ENCODE results near the gene STARD10. TPM values are rescaled to one million over a fixed set of nuclear protein-coding genes. Genes with fewer than 3 reads are reported as not detected.
A peak's percentile ranks its signal among the peaks of the same experiment; 100 is the strongest.
"Not testable (repeated sequence)": the region's sequence is repeated elsewhere in the genome, so short reads cannot be mapped to it uniquely, and the experiment has no call there.

STARD10 gene
- total RNA-seq, 2 donors from 2014 or later: 20.4 to 22.1 TPM

DNA sequence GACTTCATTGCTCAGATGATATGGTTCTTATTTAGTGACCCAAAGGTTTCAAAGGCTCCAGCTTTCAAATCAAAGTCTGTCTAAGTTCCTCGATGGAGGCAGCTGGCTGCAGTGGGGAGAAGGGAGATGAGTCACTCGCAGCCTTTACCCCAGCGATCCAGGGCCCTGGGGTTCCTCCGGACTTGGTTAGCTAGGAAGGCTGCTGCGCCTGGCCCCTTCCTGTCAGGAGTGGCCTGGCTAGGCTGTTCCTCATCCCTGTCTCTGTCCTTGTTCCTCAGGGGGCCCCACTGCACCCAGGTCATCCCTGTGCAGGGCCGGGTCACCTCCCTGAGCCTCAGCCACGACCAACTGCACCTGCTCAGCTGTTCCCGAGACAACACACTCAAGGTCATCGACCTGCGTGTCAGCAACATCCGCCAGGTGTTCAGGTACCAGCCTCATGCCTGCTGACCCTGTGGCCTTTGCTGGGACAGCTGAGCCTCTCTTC lies 34.3 kb upstream of the STARD10 start:
- DNase-seq (ENCODE audit: low spot score): no peak
- intact Hi-C loops (cut with DNase I): loop anchor here in 1 of 2 donors (10.0 kb wide), 2 partner anchors 317 to 417 kb away; partner anchors contain the start of gene FCHSD2

DNA sequence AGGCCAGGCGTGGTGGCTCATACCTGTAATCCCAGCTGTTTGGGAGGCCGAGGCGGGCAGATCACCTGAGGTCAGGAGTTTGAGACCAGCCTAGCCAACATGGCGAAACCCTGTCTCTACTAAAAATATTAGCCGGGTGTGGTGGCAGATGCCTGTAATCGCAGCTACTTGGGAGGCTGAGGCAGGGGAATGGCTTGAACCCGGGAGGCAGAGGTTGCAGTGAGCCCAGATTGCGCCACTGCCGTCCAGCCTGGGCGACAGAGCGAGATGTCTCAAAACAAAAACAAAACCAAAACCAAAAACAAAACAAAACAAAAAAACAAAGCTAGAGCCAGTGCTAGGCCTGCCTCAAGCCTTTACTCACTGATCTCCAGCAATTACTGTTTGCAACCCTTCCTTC lies 33.8 kb upstream of the STARD10 start:
- intact Hi-C loops (cut with DNase I): loop anchor here in 1 of 2 donors (10.0 kb wide), 2 partner anchors 317 to 417 kb away; partner anchors contain the start of gene FCHSD2
- DNase-seq (ENCODE audit: low spot score): not testable (repeated sequence)

DNA sequence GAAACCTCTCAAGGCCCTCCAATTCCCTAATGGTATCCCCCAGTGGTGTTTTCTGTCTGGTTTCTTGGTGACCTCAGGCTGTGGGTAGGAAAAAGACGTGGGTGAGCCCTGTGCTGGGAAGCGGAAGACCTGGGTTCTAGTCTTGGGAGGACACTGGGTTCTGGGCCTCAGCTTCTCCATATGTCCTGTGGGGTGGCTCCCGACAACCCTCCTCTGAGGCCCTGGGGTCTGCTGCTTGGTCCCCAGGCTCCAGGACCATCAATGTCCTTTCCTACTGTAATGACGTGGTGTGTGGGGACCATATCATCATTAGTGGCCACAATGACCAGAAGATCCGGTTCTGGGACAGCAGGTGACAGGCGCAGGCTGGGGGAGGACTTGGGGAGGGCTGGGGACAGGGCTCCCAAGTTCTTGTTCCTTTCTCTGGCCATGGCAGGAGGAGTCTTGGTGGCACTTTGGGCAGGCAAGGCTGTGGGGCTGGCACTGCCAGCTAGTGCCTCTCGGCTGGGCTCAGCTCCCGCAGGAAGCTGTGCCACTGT lies 33.2 kb upstream of the STARD10 start:
- no peak for DNase-seq (ENCODE audit: low spot score)
- intact Hi-C loops (cut with DNase I): loop anchor here in 1 of 2 donors (10.0 kb wide), 2 partner anchors 318 to 418 kb away; partner anchors contain the start of gene FCHSD2

DNA sequence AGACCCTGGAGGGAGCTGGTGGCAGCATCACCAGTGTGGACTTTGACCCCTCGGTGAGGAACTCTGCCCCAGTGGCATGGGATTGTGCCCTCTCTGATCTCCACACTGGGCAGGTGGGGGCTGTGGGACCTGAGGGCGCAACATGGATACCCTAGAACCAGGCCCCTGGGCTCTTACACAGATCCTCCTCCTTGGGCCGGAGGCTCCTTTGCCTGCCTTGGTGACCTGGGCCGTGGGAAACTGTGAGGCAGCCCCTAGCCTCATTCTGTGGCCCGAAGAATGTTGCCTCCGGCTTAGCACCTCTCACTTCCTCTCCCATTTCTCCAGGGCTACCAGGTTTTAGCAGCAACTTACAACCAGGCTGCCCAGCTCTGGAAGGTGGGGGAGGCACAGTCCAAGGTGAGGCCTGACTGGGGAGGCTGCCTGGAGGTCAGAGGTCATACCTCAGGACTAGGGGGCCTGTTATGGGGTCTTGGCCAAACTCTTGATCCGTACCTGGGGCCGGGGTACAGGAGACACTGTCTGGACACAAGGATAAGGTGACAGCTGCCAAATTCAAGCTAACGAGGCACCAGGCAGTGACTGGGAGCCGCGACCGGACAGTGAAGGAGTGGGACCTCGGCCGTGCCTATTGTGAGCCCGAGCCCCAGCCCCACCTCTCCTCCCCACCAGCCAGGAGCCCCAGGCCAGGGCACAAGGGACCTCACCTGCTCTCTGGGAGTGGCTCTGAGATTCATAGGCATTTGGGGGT lies 32.5 kb upstream of the STARD10 start:
- intact Hi-C loops (cut with DNase I): loop anchor here in 1 of 2 donors (10.0 kb wide), 2 partner anchors 318 to 418 kb away; partner anchors contain the start of gene FCHSD2
- DNase-seq (ENCODE audit: low spot score): no peak

DNA sequence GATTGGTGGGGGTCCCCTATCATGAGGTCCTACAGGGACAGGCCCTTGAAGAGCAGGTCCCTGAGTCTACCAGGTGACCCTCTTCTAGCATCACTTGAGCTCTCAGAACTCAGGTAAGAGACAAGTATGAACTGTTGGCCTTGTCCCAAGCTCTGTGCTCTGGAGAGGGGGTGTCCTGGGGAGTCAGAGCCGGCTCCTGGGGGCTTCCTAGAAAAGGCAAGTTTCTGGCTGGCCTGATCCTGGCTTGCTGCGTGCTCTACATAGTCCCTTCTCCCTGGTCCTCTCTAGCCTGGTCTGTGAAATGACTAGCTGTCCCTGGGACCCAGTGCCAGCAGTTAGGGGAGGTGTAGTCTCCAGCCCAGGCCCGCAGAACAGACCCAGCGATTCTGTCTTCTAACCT lies 31.8 kb upstream of the STARD10 start:
- intact Hi-C loops (cut with DNase I): loop anchor here in 1 of 2 donors (10.0 kb wide), 2 partner anchors 319 to 419 kb away; partner anchors contain the start of gene FCHSD2
- DNase-seq (ENCODE audit: low spot score): no peak

DNA sequence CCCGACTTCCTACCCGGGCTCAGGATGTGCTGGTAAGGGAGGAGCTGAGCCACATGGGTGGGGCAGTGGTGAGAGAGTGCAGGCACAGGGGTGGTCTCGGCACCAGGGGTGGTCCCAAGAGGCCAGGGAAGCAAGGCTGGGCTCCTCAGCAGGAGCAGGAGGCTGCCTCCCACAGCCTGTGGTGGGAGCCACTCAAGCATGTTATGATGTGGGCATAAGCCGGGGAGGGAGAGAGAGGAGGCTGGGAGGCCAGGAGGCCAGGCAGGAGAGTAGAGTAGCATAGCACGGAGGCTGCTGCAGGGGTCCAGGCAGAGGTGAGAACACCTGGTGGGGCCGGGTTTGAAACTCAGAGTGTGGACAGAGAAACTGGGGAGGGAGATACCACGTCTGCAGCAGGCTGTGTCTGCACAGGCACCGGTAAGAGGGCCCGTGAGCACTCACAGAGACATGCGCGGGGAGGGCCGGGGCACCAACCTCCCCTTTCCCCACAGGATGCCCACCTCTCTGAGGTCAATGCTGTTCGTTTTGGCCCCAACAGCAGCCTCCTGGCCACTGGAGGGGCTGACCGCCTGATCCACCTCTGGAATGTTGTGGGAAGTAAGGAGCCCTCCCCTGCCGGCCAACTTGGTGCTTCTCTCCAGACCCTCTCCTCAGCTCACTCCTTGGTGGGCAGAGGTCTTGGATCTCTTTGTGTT lies 31.1 kb upstream of the STARD10 start:
- DNase-seq (ENCODE audit: low spot score): no peak
- intact Hi-C loops (cut with DNase I): loop anchor here in 1 of 2 donors (10.0 kb wide), 2 partner anchors 320 to 420 kb away; partner anchors contain the start of gene FCHSD2

DNA sequence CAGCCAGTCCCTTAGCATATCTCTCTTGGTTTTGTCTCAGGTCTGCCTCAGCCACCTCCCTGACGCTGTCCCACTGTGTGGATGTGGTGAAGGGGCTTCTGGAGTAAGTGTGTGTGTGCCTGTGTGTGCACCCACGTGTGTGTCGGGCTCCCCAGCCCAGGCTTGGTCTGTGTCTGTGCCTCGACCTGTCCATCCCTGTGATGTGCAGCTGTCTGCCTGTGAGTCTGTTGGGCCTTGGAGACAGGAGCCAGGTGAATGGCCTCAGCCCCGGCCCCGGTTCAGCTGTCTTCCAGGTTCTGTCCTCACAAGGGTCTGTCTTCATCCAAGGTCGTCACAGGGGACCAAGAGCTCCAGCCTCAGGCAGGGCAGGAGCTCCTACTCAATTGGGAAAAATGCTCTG lies 30.2 kb upstream of the STARD10 start:
- no peak for DNase-seq (ENCODE audit: low spot score)
- intact Hi-C loops (cut with DNase I): loop anchor here in 1 of 2 donors (10.0 kb wide), 2 partner anchors 321 to 421 kb away; partner anchors contain the start of gene FCHSD2

DNA sequence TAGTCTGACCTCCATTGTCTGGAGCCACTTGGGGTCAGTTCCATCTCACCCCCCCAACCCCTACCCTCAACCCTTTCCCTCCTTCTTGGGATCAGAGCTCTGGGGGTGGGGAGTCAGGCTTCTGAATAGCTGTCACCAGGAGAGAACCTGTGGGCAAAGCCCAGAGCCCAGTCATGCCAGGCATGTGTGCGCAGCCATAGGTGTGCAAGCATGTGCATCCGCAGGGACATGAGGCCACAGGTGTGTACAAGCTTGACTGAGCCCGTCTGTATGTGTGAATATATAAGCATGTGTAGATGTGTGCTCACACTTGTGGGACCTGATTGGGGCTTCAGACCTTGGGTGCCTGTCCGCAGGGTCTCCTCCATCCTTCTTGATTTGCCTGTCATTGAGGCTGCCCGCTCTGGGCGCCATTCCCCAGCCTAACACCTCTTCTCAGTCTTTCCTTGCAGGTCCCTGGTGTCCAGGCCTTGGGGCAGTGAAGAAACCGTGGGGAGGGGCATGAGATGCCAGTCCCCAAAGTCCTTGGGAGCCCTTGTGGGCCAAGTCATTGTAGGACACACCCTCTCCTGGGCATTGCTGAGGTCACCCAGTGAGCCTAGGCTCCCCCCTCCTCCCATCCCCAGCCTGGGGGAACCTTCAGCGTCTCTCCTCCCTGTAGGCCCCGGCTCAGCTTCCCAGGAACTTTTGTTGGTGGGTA lies 29.4 kb upstream of the STARD10 start:
- intact Hi-C loops (cut with DNase I): loop anchor here in 1 of 2 donors (10.0 kb wide), 2 partner anchors 322 to 422 kb away; partner anchors contain the start of gene FCHSD2
- no peak for DNase-seq (ENCODE audit: low spot score)

DNA sequence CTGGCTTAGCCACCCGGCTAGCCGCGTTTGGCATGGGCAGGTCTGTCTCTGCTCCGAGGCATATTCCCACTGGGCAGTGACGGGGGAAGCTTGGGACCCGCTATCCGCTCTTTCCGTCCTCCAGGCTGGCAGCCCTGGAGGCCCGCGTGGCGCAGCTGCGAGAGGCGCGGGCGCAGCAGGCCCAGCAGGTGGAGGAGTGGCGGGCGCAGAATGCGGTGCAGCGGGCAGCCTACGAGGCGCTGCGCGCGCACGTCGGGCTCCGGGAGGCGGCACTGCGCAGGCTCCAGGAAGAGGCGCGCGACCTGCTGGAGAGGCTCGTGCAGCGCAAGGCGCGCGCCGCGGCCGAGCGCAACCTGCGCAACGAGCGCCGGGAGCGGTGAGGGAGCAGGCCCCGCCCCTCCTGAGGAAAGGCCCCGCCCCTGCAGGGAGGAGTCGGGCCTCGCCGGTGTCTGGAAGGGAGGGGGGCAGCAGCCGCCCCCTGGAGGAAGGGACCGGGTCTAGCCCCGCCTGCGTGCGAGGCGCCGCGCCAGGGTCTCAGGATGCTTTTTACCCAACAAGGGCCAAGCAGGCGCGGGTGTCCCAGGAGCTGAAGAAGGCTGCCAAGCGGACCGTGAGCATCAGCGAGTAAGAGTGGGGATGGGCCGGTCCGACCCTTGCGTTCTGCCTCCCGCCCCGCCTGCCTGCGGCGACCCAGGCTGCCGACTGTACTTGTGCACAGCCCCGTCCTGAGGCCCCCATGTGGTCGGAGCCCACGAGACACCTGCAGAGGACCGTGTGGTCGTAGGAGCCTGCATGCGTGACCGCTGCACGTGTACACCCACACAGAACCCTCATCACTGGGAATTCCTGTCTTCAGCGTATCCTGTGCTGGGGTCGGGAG lies 28.3 kb upstream of the STARD10 start:
- peak; percentile 94 for DNase-seq (ENCODE audit: low spot score)
- intact Hi-C loops (cut with DNase I): loop anchor here in 1 of 2 donors (10.0 kb wide), 2 partner anchors 323 to 423 kb away; partner anchors contain the start of gene FCHSD2

DNA sequence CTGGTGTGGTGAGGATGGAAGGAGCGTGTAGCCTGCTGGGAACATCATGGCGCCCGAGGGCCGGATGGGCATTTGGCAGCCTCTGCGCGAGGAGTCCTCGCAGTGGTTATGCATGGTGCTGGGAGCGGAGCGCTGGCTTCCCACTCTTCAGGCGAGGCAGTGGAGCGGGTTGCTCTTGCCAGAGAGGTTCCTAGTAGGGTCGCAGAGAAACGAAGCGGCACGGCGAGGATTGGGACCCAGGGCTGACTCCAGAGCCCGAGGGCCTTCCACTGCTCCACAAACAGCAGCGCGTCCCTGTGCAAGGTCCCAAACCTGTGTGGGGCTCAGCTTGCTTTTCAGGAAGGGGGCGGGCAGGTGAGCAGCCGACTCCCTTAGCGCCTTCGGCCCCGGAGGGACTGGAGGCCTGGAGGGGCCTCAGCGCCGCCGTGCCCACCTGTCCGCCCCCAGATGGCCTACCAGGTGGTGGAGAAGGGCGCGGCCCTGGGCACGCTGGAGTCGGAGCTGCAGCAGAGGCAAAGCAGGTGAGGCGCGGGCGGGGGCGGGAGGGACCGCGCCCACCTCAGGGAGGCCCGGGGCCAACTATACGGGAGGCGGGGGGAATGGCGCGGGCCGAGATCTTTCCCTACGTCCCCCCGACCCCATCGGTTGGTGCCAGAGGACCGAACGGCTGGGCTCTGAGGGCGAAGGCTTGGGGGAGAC lies 27.5 kb upstream of the STARD10 start:
- DNase-seq (ENCODE audit: low spot score): no peak
- intact Hi-C loops (cut with DNase I): loop anchor here in 1 of 2 donors (10.0 kb wide), 2 partner anchors 323 to 423 kb away; partner anchors contain the start of gene FCHSD2

DNA sequence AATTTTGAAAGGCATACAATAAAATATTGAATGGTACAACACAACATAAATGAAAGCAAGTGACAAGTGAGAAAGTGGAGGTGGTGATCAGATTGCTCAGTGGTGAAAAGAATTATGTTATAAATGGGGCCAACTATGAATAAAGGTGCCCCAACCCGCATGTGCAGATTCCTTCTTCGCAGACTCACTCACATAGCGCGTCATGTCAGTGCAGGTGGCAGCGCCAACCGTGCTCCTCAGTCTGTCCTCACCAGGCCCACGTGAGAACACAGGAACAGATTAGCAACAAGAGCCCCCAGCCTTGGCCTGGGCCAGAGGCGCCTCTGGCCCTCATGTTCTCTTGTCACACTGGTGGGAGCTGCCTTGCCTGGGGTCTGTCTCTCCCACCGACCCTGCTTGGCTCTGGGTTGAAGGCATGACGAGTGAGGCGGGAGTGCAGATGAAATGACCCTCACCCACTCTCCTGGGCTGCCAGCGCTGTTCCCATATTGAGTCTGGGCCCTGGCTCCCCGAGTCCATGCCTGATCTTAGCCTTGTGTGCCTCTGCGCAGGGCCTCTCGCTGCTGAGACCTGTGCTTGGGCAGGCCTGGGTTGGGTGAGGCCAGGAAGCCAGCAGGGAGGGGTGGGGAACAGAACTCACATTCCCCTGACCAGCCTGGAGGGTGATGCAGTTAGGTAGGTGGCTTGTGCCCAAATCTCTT lies 26.7 kb upstream of the STARD10 start:
- DNase-seq (ENCODE audit: low spot score): no peak
- intact Hi-C loops (cut with DNase I): loop anchor here in 1 of 2 donors (10.0 kb wide), 2 partner anchors 324 to 424 kb away; partner anchors contain the start of gene FCHSD2

DNA sequence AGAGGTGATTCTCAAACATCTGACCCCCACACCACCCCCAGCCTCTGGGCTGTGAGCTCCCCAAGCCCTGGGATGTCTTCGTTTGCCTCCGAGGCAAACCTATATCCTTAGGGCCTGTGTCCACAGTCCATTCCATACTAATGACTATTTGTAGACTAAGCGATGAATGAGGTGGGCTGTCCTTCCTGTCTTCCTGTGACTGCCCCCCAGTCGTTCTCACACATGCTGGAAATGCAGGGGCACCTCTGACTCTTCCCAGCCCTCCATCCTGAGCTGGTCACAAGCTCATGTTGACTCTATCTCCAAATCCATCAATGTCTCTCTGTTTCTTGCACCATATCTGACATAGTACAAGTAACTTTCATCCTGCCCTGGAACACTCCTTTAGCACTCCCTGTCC lies 25.1 kb upstream of the STARD10 start:
- DNase-seq (ENCODE audit: low spot score): no peak
- intact Hi-C loops (cut with DNase I): loop anchor here in 1 of 2 donors (5.0 kb wide), 1 partner anchor 1343 kb away; no protein-coding TSS in a partner anchor

DNA sequence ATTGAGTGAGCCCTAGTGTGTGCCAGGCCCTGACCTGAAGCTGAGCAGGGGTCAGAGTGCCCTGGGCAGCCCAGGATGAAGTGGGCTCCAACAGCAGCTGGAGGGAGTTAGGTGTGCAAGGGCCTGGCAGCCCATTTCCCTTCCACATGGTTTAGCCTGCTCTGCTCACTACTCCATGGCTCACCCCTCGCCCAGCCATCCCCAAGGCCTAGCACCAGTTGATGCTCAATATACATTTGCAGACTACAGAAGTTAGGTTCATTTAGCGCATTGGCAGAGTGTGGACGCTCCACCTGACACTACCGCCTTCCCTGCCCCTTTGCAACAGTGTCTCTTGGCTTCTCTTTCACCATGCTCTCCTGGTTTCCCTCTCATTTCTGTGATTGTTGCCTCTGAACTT lies 24.1 kb upstream of the STARD10 start:
- DNase-seq (ENCODE audit: low spot score): no peak
- intact Hi-C loops (cut with DNase I): loop anchor here in 1 of 2 donors (5.0 kb wide), 1 partner anchor 1344 kb away; no protein-coding TSS in a partner anchor

DNA sequence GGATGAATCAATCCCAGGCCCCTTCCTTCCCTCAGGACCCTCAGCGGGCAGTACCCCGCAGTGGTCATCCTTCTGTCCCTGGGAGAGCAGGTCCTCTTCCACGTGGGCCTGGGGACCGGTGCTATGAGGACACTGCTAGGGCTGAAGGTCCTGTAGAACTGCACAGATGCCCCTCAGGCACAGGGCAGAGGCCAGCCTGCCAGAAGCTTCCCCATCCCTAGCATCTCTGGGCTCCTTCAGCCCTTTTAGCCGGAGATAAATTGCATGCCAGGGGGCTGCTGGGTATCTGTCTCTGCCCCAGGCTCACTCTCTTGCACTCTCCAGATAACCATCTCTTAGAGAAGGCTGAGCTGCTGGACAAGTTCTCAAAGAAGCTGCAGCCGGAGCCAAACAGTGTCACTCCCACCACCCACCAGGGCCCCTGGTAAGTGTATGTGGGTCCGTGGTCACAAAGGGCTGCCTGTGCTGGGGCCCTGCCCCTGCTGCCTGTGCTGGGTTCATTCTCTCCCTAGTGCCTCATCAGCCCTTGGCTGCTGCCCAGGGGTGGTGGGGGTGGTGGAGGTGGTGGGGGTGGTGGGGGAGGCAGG lies 22.6 kb upstream of the STARD10 start:
- intact Hi-C loops (cut with DNase I): loop anchor here in 1 of 2 donors (5.0 kb wide), 1 partner anchor 1346 kb away; no protein-coding TSS in a partner anchor
- DNase-seq (ENCODE audit: low spot score): no peak

DNA sequence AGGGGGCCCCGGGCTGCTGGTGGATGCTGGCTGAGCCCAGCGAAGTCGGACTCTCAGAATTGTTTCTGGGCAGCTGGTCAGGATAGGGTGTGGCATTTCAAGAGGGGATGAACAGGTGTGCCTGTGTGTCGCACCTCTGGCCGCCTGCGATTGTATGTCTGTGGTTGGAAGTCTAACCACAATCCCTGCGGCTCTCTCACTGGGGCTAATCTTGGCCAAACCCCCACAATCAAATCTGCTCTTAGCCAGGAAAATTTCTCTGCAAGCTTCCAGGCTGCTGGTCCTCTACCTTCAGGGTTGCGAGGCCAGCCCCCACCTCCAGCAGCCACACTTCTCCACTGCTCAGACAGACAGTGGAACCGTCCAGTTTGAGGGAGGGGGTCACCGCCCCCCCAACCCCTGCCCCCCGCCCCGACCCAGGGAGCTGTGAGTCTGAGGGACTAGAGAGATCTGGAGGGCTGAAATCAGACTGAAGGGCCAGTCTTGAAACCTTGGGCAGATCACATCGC lies 21.3 kb upstream of the STARD10 start:
- DNase-seq (ENCODE audit: low spot score): no peak
- intact Hi-C loops (cut with DNase I): loop anchor here in 1 of 2 donors (5.0 kb wide), 1 partner anchor 1347 kb away; no protein-coding TSS in a partner anchor

Measured in posterior vena cava (tissue), 2 donors.